MM.1S (cell line): ENCODE data around the gene MAP3K5.

Experiments
- DNase-seq: peaks from one replicate; pipeline ENCODE4 v3.0.0-alpha.2; 2015
- H2AFZ ChIP-seq: fragments of 300-600 bp; sonication (generic); 2 replicates; pipeline ENCODE4 v1.6.0; 2016; ENCODE audit warnings: antibody characterized with exemption, low read length
- H3F3A ChIP-seq: fragments of 300-600 bp; sonication (generic); 2 replicates; pipeline ENCODE4 v1.6.1; 2016; ENCODE audit warnings: mild to moderate bottlenecking, antibody characterized with exemption, low read length, moderate library complexity, mixed read lengths; ENCODE audit not compliant: insufficient read depth
- H3K27ac ChIP-seq: fragments of 300-600 bp; sonication (generic); 2 replicates; pipeline ENCODE4 v1.5.1; 2016; ENCODE audit warnings: mild to moderate bottlenecking, low read length
- H3K27me3 ChIP-seq: fragments of 300-600 bp; sonication (generic); replicated peaks from 2 replicates; pipeline ENCODE4 v1.6.0; 2016; ENCODE audit warnings: low read length; ENCODE audit not compliant: insufficient read depth
- H3K36me3 ChIP-seq: fragments of 300-600 bp; sonication (generic); replicated peaks from 2 replicates; pipeline ENCODE4 v1.6.1; 2016; ENCODE audit warnings: mild to moderate bottlenecking, low read length, mixed read lengths; ENCODE audit not compliant: insufficient read depth
- H3K4me1 ChIP-seq: fragments of 300-600 bp; sonication (generic); 2 replicates; pipeline ENCODE4 v1.6.1; 2016; ENCODE audit warnings: low read length, mixed read lengths
- H3K4me2 ChIP-seq: fragments of 300-600 bp; sonication (generic); 2 replicates; pipeline ENCODE4 v1.6.0; 2016; ENCODE audit warnings: low read depth, low read length
- H3K4me3 ChIP-seq: fragments of 300-600 bp; sonication (generic); 2 replicates; pipeline ENCODE4 v1.5.1; 2016; ENCODE audit warnings: low read length, mixed read lengths
- H3K79me2 ChIP-seq: fragments of 300-600 bp; sonication (generic); 2 replicates; pipeline ENCODE4 v1.6.1; 2016; ENCODE audit warnings: mixed run types, low read length, mixed read lengths
- H3K9ac ChIP-seq: fragments of 300-600 bp; sonication (generic); 2 replicates; pipeline ENCODE4 v1.6.1; 2016; ENCODE audit warnings: low read length, mixed read lengths
- H3K9me2 ChIP-seq: fragments of 300-600 bp; sonication (generic); replicated peaks from 2 replicates; pipeline ENCODE4 v1.6.1; 2016; ENCODE audit warnings: mild to moderate bottlenecking, low read length, mixed read lengths; ENCODE audit not compliant: insufficient read depth
- H3K9me3 ChIP-seq: fragments of 300-600 bp; sonication (generic); replicated peaks from 2 replicates; pipeline ENCODE4 v1.6.1; 2016; ENCODE audit warnings: mild to moderate bottlenecking, low read length, mixed read lengths; ENCODE audit not compliant: insufficient read depth
- H4K20me1 ChIP-seq: fragments of 300-600 bp; sonication (generic); 2 replicates; pipeline ENCODE4 v1.6.1; 2016; ENCODE audit warnings: mild to moderate bottlenecking, low read length, moderate library complexity, mixed read lengths; ENCODE audit not compliant: insufficient read depth
- EZH2 ChIP-seq: fragments of 300-600 bp; sonication (generic); optimal IDR thresholded peaks from 2 replicates; pipeline ENCODE3; 2017; ENCODE audit warnings: low read depth, mild to moderate bottlenecking, antibody characterized with exemption, low read length, mixed read lengths
- EZH2phosphoT487 ChIP-seq: fragments of 300-600 bp; sonication (generic); IDR thresholded peaks from 2 replicates; pipeline ENCODE4 v1.6.1; 2018; ENCODE audit warnings: antibody characterized with exemption, low read length
- TF ChIP-seq, protein P1 (sequence below): fragments of 300-600 bp; sonication (generic); IDR thresholded peaks from 2 replicates; pipeline ENCODE4 v1.5.1; 2016; ENCODE audit warnings: antibody characterized with exemption, low read length, mixed read lengths

Gene MAP3K5

DNA sequence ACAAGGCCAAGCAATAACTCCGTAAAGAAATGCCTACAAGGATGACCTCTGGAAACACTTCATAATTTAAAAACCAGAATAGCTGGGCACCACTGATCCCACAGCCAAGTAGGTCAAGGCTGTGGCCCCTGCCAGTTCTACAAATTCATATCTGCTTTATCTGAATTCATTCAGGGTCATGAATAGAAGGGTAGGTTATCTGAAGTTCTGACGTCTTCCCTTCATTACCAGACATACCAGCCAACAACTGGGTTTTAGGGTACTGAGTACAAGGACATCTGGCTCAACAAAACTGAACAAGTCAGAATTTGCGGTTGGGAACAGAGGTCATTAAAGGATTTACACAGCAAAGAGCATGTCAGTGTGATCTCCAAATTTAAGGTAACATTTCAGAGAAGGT, 26.0 kb downstream of the MAP3K5 start:
- Histone ChIP-seq H3K4me2 (no peak overlapping the region), H3K9ac (no peak overlapping the region), H3K27ac (no peak overlapping the region), H3K79me2 (peaks cover 53% of the 10 kb centered on the region), H3K36me3 (no peaks in the 10 kb centered on the region), H4K20me1 (no peaks in the 10 kb centered on the region), H2AFZ (no peak overlapping the region), H3F3A (peaks cover 38% of the 10 kb centered on the region), H3K4me3 (no peak overlapping the region), H3K4me1 (peaks cover 57% of the 10 kb centered on the region), H3K9me3 (no peaks in the 10 kb centered on the region), H3K9me2 (no peaks in the 10 kb centered on the region), H3K27me3 (no peaks in the 10 kb centered on the region)
- no peak for TF ChIP-seq EZH2
- TF ChIP-seq EZH2phosphoT487, result no peak
- TF ChIP-seq, protein P1, sequence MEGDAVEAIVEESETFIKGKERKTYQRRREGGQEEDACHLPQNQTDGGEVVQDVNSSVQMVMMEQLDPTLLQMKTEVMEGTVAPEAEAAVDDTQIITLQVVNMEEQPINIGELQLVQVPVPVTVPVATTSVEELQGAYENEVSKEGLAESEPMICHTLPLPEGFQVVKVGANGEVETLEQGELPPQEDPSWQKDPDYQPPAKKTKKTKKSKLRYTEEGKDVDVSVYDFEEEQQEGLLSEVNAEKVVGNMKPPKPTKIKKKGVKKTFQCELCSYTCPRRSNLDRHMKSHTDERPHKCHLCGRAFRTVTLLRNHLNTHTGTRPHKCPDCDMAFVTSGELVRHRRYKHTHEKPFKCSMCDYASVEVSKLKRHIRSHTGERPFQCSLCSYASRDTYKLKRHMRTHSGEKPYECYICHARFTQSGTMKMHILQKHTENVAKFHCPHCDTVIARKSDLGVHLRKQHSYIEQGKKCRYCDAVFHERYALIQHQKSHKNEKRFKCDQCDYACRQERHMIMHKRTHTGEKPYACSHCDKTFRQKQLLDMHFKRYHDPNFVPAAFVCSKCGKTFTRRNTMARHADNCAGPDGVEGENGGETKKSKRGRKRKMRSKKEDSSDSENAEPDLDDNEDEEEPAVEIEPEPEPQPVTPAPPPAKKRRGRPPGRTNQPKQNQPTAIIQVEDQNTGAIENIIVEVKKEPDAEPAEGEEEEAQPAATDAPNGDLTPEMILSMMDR, result no peak
- no peak for DNase-seq

DNA sequence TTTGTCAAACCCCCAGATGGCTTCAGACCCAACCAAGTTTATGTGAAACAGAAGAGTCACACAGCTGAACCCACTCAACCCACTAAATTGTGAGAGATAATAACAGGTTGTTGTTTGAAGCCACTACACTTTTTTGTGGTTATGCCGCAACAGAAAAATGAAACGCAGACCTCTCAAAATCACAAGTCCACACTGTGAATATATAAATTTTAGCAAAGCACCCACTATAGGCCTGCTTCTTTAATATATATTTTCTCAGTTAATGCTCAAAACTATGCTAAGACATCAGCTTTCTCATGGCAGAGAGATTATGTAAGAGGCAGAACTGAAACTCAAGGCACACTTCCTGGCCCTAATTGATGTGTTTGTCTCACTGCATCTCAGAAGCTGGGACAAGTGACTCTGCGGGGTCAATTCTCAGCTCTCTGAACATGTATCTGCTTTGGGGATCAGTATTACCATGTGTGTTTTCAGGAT, 27.7 kb downstream of the MAP3K5 start:
- H3K79me2 ChIP-seq, result peaks cover 65% of the 10 kb centered on the region
- TF ChIP-seq EZH2phosphoT487 (no peak), EZH2 (no peak)
- TF ChIP-seq, protein P1, result no peak
- no peaks in the 10 kb centered on the region for H3K9me3 ChIP-seq
- H3K27me3 ChIP-seq, result no peaks in the 10 kb centered on the region
- no peaks in the 10 kb centered on the region for H3K36me3 ChIP-seq
- H4K20me1 ChIP-seq, result no peaks in the 10 kb centered on the region
- no peak overlapping the region for H3K4me3 ChIP-seq
- H2AFZ ChIP-seq, result no peak overlapping the region
- H3K27ac ChIP-seq, result peak overlapping the region; percentile 68; the same call in 1 of the 2 replicates
- H3K4me1 ChIP-seq, result peaks cover 61% of the 10 kb centered on the region
- no peak for DNase-seq
- H3K9me2 ChIP-seq, result no peaks in the 10 kb centered on the region
- no peak overlapping the region for H3K9ac ChIP-seq
- peak overlapping the region; percentile 63; the same call in 1 of the 2 replicates for H3K4me2 ChIP-seq
- H3F3A ChIP-seq, result peaks cover 45% of the 10 kb centered on the region

DNA sequence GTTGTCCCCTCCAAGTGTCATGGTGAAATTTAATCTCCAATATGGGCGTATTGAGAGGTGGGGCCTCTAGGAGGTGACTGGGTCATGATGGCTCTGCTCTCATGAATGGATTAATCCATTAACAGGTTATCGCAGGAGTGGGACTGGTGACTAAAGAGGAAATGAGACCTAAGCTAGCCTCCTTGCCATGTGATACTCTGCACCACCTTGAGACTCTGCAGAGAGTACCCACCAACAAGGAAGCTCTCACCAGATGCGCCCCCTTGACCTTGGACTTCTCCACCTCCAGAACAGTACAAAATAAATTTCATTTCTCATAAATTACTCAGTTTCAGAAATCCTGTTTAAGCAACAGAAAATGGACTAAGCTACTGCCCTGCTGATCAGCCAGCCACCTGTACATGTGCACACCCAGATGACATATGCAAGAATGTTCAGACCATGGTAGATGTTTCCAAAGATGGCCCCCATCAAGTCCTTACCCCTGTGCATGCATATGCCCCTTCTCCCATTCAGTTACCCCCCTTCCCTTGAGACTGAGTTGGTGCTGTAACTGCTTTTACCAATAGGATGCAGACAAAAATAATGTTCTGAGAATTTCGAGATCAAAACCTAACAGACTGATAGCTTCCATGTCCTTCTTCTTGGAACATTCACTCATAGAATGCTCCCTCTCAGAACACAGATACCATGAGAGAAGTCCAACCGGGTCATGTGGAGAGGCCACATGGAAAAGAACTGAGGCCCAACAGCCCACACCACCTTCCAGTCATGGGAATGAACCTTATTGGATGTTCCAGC, 28.4 kb downstream of the MAP3K5 start:
- Histone ChIP-seq H4K20me1 (no peaks in the 10 kb centered on the region), H3F3A (peaks cover 42% of the 10 kb centered on the region), H3K9ac (no peak overlapping the region), H3K4me2 (peak overlapping the region; percentile 63), H3K27ac (peak overlapping the region; percentile 68), H3K9me3 (no peaks in the 10 kb centered on the region), H3K9me2 (no peaks in the 10 kb centered on the region), H3K36me3 (no peaks in the 10 kb centered on the region), H3K79me2 (peaks cover 65% of the 10 kb centered on the region), H2AFZ (no peak overlapping the region), H3K4me3 (peak overlapping the region; percentile 22; the same call in 1 of the 2 replicates), H3K4me1 (peaks cover 61% of the 10 kb centered on the region), H3K27me3 (no peaks in the 10 kb centered on the region)
- TF ChIP-seq, protein P1, result no peak
- TF ChIP-seq EZH2phosphoT487, result no peak
- TF ChIP-seq EZH2, result no peak
- peak; percentile 34 for DNase-seq
